ENCODE data around the gene RARB.

The RARB gene

DNA sequence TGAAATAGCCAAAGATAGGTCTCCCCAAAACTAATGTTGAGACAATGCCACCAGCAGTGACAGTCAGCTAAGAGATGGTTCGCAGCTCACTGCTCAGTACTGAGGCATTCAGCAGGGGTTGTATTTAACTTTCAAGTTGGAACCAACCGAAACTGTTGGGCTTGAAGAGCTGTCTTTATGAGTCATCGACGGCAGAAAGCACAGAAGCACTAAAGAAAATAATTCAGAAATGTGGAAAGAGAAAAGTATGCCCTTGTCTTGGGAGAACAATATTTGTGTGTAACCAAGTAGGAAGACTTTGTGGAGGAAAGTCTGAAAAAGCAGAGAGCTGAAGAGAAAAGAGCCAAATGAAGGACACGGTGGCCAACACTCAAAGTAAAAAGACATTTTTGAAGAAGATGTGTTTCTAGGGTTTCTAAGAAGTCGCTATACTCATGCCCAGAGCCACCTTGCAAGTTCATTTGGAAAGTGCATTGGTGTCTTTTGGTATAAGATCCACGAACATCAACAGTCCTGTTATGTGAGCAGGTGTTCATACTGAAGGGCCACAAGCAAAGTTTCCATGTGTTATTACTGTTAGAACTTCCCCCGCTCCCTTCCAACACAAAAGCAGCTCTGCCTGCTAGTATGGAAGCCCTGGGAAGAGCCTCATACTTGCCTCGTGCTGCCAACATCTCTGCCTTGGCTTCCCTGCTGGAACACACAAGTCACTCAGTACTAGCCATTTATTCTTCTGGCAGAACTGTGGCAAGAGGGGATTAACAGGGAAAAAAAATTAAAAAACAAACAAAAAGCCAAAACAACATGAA, 4.1 kb upstream of the RARB start:
- DNase-seq (ENCODE audit: low spot score) = no peak

- DNase-seq (ENCODE audit: low spot score) = no peak
Observed at GRCh38 chr3:25424614-25425013, 3.4 kb upstream of the RARB start.

DNA sequence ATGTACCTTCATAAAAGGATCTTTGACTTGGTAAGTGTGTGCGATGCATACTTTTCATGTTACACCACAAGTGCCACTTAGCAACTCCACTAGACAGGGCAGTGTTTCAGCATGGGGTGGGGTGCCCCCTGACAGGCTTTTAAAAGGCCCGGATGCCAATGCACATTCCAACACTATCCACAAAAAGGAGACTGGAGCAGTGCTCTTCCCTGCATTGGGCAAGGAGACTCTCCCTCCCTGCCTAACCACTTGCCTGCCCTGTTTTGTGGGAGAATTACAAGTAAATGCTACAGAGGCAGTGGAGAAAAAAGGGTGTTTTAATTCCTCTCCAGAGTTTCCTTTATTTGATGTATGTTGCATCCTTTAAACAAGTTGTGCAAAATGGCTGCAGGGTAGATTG, 1.7 kb upstream of the RARB start:
- DNase-seq (ENCODE audit: low spot score) = no peak

DNA sequence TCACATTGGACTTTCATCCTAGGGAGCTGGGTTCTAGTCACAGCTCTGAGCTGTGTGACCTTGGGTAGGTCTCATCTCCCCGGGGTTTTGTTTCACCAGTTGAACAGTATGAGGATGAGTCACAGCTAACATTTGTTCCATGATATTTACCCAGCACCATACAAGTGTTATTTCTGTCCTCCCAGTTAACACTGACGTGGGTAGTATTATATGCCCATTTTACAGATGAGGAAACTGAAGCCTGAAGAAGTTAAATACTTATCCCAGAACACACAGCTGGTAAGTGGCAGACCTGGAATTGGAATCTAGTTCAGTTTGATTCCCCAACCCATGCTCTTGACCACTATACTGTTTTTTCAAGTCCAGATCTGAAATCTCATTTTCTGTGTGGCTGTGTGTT, 908 bp upstream of the RARB start:
- DNase-seq (ENCODE audit: low spot score) = no peak

DNA sequence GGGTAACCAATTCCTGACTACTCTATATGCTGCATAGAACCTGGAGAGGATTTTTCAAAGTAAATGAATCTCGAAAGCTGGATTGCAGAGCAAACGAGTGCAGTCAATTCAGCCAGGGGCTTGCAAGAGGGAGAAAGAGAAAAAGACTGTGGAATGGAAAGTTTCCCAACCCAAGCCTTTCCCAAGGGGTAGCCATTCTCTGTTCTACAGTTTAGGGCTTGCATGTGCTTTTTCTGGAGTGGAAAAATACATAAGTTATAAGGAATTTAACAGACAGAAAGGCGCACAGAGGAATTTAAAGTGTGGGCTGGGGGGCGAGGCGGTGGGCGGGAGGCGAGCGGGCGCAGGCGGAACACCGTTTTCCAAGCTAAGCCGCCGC, 511 bp upstream of the RARB start:
- DNase-seq (ENCODE audit: low spot score) = no peak

GRCh38 chr3:25428789-25429335, 799 bp downstream of the RARB start:
- no peak for DNase-seq (ENCODE audit: low spot score)

GRCh38 chr3:25429361-25430286, 1.6 kb downstream of the RARB start:
- no peak for DNase-seq (ENCODE audit: low spot score)

- no peak for DNase-seq (ENCODE audit: low spot score)
Observed at GRCh38 chr3:25430287-25430934, 2.3 kb downstream of the RARB start.

DNA sequence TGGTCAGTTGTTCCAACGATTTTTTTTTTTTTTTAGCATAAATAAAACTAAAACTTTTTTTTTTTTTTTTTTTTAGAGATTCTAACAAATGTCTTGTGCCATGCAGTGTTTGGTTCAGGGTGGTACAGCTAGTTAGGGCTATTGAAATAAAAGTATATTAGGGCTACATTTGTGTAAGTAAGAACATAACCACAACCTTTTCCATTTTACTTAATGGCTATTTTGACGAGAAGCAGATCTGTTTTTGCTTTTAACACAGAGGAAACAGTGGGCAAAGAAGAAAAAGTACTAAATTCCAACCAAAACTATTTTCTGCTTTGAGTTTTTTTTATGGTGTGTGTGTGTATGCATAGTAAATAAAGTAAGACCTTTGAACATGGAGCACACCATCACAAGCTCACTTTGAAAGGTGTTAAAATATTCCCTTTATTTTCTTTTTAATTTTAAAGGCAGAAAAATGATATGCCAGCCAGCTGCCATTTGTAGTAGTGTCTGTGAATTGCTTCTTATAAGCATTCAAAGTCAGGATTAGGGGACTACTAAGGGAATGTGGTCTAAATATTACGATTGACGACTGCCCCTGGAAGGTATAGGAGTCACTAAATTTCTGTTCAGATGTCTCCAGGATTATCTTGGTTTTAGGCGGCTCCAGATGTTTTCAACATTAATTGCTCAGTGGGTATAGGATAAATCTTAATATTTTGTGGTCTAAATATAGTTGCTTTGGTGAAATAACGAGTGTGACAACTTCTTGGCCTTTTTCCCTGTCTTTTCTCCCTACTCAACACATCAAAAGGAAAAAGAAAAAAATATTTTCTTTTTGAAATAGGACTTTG, 3.1 kb downstream of the RARB start:
- DNase-seq (ENCODE audit: low spot score) = no peak

DNA sequence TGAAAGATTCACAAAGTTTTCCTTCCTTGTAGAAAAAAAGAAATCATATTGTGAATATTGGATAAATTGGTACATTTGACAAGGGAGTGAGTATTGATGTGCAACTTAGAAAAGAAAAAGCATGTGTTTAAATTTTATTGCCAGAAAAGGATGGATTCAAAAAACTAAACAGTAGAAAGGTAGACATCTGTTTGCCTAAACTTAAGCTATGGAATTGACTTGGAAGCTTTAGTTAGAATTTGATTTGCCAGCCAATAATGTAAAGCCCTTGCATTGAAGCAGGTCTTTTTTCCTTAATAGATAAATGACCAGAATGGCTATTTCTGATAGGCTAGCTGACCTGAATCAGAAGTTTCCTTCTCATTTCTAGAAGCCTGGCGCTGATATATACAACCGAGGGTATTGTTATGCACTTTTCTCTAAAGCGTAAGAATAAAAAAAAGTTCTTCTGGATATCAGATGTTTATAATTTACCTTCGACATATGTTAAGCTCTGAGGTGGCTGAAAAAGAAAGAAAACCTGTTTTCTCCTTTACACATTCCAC, 4.2 kb downstream of the RARB start:
- no peak for DNase-seq (ENCODE audit: low spot score)

DNA sequence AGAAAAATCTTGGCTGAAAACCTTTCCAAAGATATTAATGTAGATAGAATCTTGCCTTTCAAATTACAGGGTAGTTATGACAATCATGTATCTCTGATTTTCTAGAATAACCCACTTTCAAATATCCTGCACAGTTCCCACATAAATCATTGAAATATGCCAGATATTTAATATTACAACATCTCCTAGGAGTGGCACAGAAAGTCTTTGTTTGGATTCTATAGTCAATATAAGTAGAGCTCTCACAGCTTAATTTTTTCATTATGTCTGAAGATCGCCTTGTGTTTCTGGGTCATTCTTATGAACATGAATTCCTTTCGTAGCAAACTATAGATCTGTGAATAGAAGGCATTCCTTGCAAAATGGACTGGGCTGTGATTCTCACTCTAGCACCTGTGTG, 5.0 kb downstream of the RARB start:
- DNase-seq (ENCODE audit: low spot score) = no peak

- DNase-seq (ENCODE audit: low spot score) = no peak
Observed at GRCh38 chr3:25433868-25434267, 5.8 kb downstream of the RARB start.

GRCh38 chr3:25437953-25438352, 9.9 kb downstream of the RARB start:
- no peak for DNase-seq (ENCODE audit: low spot score)

GRCh38 chr3:25438791-25439555, 10.9 kb downstream of the RARB start:
- DNase-seq (ENCODE audit: low spot score) = no peak

GRCh38 chr3:25441234-25441856, 13.3 kb downstream of the RARB start:
- no peak for DNase-seq (ENCODE audit: low spot score)

DNA sequence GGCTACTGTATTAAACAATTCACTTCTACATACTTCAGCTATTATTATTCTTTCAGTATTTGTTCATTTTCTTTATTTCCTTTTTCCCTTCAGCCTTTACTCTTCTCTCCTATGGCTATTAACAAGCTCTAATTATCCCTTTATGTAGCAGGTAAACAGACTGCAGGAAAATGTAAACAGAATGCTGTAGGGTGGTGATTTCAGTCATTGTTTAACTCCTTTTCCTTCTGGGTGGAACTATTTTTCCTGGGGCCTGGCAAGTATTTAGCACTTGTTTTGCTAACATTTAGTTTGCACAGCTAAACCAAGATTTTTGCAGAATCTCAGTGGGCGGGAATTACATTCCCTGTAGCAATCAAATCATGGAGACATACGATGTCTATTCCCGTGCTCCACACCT, 14.4 kb downstream of the RARB start:
- DNase-seq (ENCODE audit: low spot score) = no peak

GRCh38 chr3:25444273-25444672, 16.2 kb downstream of the RARB start:
- no peak for DNase-seq (ENCODE audit: low spot score)

DNA sequence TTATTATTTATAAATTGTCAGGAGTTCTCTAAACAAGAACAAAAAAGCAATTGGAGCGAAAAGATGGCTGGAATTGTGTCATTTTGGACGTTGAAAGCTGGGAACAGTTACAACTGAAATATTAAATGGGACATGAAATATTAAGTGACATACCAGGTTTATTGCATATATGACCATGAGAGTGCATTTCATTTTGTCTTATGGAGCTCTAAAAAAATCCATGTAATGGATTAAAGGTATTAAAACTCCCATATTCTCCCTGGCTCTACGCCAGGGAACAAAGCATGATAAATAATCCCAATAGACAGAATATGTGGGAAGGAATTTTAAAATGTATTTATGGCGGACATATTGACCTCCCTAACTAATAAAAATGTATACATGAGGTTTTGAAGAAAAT, 17.7 kb downstream of the RARB start:
- DNase-seq (ENCODE audit: low spot score) = no peak

- no peak for DNase-seq (ENCODE audit: low spot score)
Observed at GRCh38 chr3:25447285-25447684, 19.2 kb downstream of the RARB start.

DNA sequence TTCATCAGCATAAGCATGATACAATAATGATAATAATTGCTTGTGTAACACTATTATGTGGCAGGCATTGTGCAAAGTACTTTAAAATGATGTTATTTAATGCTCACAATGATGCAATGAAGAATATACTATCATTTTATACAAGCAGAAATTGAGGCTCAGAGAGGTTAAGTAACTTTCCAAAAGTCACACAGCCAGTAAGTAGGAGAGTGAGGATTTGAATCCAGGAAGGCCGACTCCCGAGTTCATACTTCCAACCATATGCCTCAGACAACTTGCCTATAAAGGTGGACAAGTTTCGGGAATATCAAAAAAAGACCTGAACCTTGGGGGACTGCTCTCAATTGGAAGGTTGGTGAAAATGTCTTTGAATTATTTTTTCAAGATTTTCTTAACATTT, 19.9 kb downstream of the RARB start:
- no peak for DNase-seq (ENCODE audit: low spot score)
